DOHH2 (cell line): ENCODE data around the gene TMEM53.

Experiments
- H3F3A ChIP-seq: fragments of 200-600 bp; sonication (generic), shearing (Covaris generic); 2 replicates; pipeline ENCODE4 v1.6.0; 2016; ENCODE audit warnings: antibody characterized with exemption, mild to moderate bottlenecking; ENCODE audit not compliant: control insufficient read depth, insufficient read depth
- H3K27ac ChIP-seq: fragments of 200-600 bp; sonication (generic); 2 replicates; pipeline ENCODE4 v1.5.1; 2014; ENCODE audit warnings: low read depth, mild to moderate bottlenecking, low read length, moderate library complexity
- H3K27me3 ChIP-seq: fragments of 200-600 bp; sonication (generic); 2 replicates; pipeline ENCODE4 v1.6.1; 2014; ENCODE audit warnings: mild to moderate bottlenecking, low read length, mixed read lengths; ENCODE audit not compliant: control insufficient read depth
- H3K36me3 ChIP-seq: fragments of 200-600 bp; sonication (generic); 2 replicates; pipeline ENCODE4 v1.6.1; 2014; ENCODE audit warnings: mild to moderate bottlenecking, low read length, moderate library complexity, mixed read lengths; ENCODE audit not compliant: control insufficient read depth
- H3K4me1 ChIP-seq: fragments of 200-600 bp; sonication (generic); 2 replicates; pipeline ENCODE4 v1.6.1; 2014; ENCODE audit warnings: mild to moderate bottlenecking, low read length, mixed read lengths; ENCODE audit not compliant: control insufficient read depth
- H3K4me2 ChIP-seq: fragments of 200-600 bp; sonication (generic); 2 replicates; pipeline ENCODE4 v1.6.0; 2014; ENCODE audit warnings: mild to moderate bottlenecking, low read length, moderate library complexity
- H3K4me3 ChIP-seq: fragments of 200-600 bp; sonication (generic); 2 replicates; pipeline ENCODE4 v1.5.1; 2014; ENCODE audit warnings: mild to moderate bottlenecking, low read length, mixed read lengths
- H3K79me2 ChIP-seq: fragments of 200-600 bp; sonication (generic); 2 replicates; pipeline ENCODE4 v1.6.1; 2014; ENCODE audit warnings: mild to moderate bottlenecking, low read length, mixed read lengths; ENCODE audit not compliant: control insufficient read depth
- H3K9me2 ChIP-seq: fragments of 200-600 bp; sonication (generic); replicated peaks from 2 replicates; pipeline ENCODE4 v1.6.1; 2014; ENCODE audit warnings: mild to moderate bottlenecking, low read length, mixed read lengths; ENCODE audit not compliant: control insufficient read depth
- H3K9me3 ChIP-seq: fragments of 200-600 bp; sonication (generic); 2 replicates; pipeline ENCODE4 v1.6.1; 2014; ENCODE audit warnings: antibody characterized with exemption, low read length, mixed read lengths; ENCODE audit not compliant: control insufficient read depth, insufficient read depth
- H4K20me1 ChIP-seq: fragments of 200-600 bp; sonication (generic); 2 replicates; pipeline ENCODE4 v1.6.0; 2014; ENCODE audit warnings: low read depth, mild to moderate bottlenecking, antibody characterized with exemption, low read length, moderate library complexity; ENCODE audit not compliant: control insufficient read depth, insufficient read depth
- CTCF ChIP-seq: fragments of 200-600 bp; sonication (generic); IDR thresholded peaks from one replicate; pipeline ENCODE4 v1.5.1; 2014; ENCODE audit warnings: antibody characterized with exemption, mild to moderate bottlenecking, low read depth, low read length; ENCODE audit not compliant: poor library complexity, severe bottlenecking
- EZH2phosphoT487 ChIP-seq: fragments of 200-600 bp; sonication (generic); IDR thresholded peaks from 2 replicates; pipeline ENCODE4 v1.6.1; 2017; ENCODE audit warnings: borderline replicate concordance, mild to moderate bottlenecking, antibody characterized with exemption, low read length, moderate library complexity, mixed read lengths

TMEM53 gene

DNA sequence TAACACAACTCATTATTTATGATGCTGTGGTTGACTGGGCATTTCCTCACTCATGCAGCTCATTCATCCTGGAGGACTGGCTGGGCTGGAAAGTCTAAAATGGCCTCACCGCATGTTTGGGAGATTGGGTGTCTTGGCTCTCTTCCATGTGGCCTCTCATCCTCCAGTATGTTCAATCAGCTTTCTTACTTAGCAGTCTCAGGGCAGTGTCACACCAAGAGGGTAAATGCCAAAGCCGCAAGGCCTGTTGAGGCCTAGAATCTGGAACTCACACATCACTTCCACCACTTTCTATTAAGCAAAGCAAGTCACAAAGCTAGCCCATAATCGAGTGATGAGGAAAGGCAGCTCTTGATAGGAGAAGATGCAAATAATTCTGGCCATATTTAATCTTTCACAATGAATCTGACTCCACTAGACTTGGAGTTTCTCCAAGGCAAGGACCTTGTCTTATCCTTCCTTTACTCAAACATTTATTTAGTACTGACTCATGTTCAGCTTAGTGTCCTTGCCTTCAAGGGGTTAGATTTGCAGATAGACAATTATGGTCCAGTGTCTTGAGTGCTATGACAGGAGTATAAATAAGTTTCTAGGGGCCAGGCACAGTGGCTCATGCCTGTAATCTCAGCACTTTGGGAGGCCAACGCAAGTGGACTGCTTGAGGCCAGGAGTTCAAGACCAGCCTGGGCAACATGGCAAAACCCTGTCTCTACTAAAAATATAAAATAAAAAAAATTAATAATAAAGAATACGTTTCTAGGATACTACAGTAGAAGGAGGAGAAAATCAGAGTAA, 45.1 kb downstream of the TMEM53 start:
- Histone ChIP-seq H3K4me2 (no peak overlapping the region), H3K4me3 (no peak overlapping the region), H3K27me3 (no peaks in the 10 kb centered on the region), H3F3A (no peaks in the 10 kb centered on the region), H3K4me1 (peaks cover 24% of the 10 kb centered on the region), H4K20me1 (0 out of 2 replicates have a peak, but pooled peaks cover 4% of the 10 kb centered on the region), H3K9me3 (no peaks in the 10 kb centered on the region), H3K36me3 (peaks cover 19% of the 10 kb centered on the region), H3K9me2 (no peaks in the 10 kb centered on the region), H3K27ac (no peak overlapping the region), H3K79me2 (peaks cover 19% of the 10 kb centered on the region)
- no peak for TF ChIP-seq CTCF
- TF ChIP-seq EZH2phosphoT487: no peak

DNA sequence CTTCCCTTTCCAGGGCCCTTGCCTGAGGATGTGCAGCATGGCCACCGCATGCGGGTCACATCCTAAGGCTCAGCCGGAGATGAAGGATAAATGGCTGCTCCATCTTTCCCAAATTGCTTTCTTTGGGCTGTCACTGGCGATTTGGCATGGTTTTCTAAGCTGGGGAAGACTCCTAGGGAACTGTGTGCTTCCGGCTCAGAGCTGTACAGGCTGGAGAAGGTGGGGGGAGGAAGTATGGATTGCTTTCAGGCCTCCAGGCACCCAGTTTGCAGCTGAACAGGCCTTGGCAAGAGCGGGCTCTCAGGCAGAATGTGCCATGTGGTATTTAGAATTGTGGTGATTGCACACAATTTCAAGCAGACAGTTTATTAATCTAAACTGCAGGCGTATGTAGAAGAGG, 48.9 kb downstream of the TMEM53 start:
- no peak overlapping the region for H3K4me2 ChIP-seq
- H3K9me3 ChIP-seq: no peaks in the 10 kb centered on the region
- H3K27ac ChIP-seq: no peak overlapping the region
- H3K4me1 ChIP-seq: no peaks in the 10 kb centered on the region
- H3K9me2 ChIP-seq: no peaks in the 10 kb centered on the region
- H3K27me3 ChIP-seq: no peaks in the 10 kb centered on the region
- no peak overlapping the region for H3K4me3 ChIP-seq
- H3F3A ChIP-seq: no peaks in the 10 kb centered on the region
- no peaks in the 10 kb centered on the region for H4K20me1 ChIP-seq
- TF ChIP-seq EZH2phosphoT487 (no peak), CTCF (no peak)
- H3K79me2 ChIP-seq: no peaks in the 10 kb centered on the region
- H3K36me3 ChIP-seq: no peaks in the 10 kb centered on the region

DNA sequence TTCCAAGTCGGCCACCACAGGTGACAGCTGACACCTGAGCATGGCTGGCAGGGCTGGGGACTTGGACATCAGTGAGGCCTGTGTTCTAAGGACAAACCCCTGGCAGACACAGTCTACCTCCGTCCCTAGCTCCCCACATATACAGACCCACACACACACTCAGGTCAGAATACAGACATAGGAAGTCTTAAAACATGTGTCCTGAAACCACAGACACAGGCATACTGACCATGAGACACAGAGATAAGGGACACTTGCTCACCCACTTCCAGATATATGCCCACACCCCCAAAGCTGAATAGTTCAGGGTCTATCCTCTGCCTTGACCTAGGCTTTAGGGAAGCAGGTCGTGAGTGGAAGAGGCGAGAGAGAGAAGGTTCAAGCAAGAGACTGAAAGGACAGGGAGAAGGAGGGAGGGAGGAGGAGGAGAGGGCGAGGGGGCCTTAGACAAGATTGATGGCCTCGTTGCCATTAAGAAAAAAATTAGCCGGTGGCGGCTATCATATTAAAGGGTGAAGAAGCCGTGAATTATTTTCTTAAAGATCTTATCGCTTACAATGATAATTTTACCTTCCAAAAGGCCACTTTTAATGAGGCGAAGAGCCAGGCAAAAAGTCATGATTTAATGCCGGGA, 49.9 kb downstream of the TMEM53 start:
- Histone ChIP-seq H3K36me3 (no peaks in the 10 kb centered on the region), H3K4me1 (no peaks in the 10 kb centered on the region), H3K27ac (no peak overlapping the region), H3K4me2 (no peak overlapping the region), H3K27me3 (no peaks in the 10 kb centered on the region), H3K9me2 (no peaks in the 10 kb centered on the region), H3F3A (no peaks in the 10 kb centered on the region), H3K4me3 (no peak overlapping the region), H3K9me3 (no peaks in the 10 kb centered on the region), H3K79me2 (no peaks in the 10 kb centered on the region), H4K20me1 (no peaks in the 10 kb centered on the region)
- TF ChIP-seq CTCF (no peak), EZH2phosphoT487 (no peak)
